Neural cell (in vitro differentiated cells): ENCODE results near the gene TCF12. TPM values are rescaled to one million over a fixed set of nuclear protein-coding genes. Genes with fewer than 3 reads are reported as not detected.

Experiments used
- H2AFZ ChIP-seq: fragments of 200-600, 300-800 bp; sonication (generic), shearing (Covaris generic); 2 replicates; pipeline ENCODE4 v1.6.0; 2014; ENCODE audit warnings: low read depth, mild to moderate bottlenecking, antibody characterized with exemption, low read length, moderate library complexity
- H3F3A ChIP-seq: fragments of 200-600 bp; shearing (Covaris generic); 2 replicates; pipeline ENCODE4 v1.6.1; 2016; ENCODE audit warnings: mild to moderate bottlenecking, moderate library complexity, mixed read lengths, antibody characterized with exemption, low read length; ENCODE audit not compliant: insufficient read depth, poor library complexity, severe bottlenecking
- H3K27ac ChIP-seq: fragments of 200-600, 300-800 bp; sonication (generic), shearing (Covaris generic); 2 replicates; pipeline ENCODE4 v1.5.1; 2014; ENCODE audit warnings: mild to moderate bottlenecking, low read length, moderate library complexity
- H3K27me3 ChIP-seq: fragments of 300-800, 200-600 bp; sonication (generic), shearing (Covaris generic); 2 replicates; pipeline ENCODE4 v1.6.0; 2014; ENCODE audit warnings: mild to moderate bottlenecking, low read depth, low read length, moderate library complexity; ENCODE audit not compliant: insufficient read depth
- H3K36me3 ChIP-seq: fragments of 300-800, 200-600 bp; sonication (generic), shearing (Covaris generic); 2 replicates; pipeline ENCODE4 v1.5.1; 2014; ENCODE audit warnings: mild to moderate bottlenecking, antibody characterized with exemption, low read length, moderate library complexity; ENCODE audit not compliant: insufficient read depth
- H3K4me2 ChIP-seq: fragments of 300-800, 200-600 bp; sonication (generic), shearing (Covaris generic); 2 replicates; pipeline ENCODE4 v1.6.0; 2014; ENCODE audit warnings: mild to moderate bottlenecking, low read length
- H3K4me3 ChIP-seq: fragments of 300-800, 200-600 bp; sonication (generic), shearing (Covaris generic); 2 replicates; pipeline ENCODE4 v1.5.1; 2014; ENCODE audit warnings: mild to moderate bottlenecking, low read length, moderate library complexity
- H3K79me2 ChIP-seq: fragments of 200-600 bp; shearing (Covaris generic); replicated peaks from 2 replicates; pipeline ENCODE4 v1.6.0; 2014; ENCODE audit warnings: mild to moderate bottlenecking, low read length, moderate library complexity; ENCODE audit not compliant: insufficient read depth
- H3K9ac ChIP-seq: fragments of 300-800, 200-600 bp; sonication (generic), shearing (Covaris generic); 2 replicates; pipeline ENCODE4 v1.6.1; 2016; ENCODE audit warnings: mild to moderate bottlenecking, low read length, mixed read lengths
- H3K9me2 ChIP-seq: fragments of 200-600 bp; shearing (Covaris generic); 2 replicates; pipeline ENCODE4 v1.6.1; 2016; ENCODE audit warnings: mild to moderate bottlenecking, low read length, mixed read lengths; ENCODE audit not compliant: insufficient read depth
- H3K9me3 ChIP-seq: fragments of 200-600, 300-800 bp; sonication (generic), shearing (Covaris generic); 2 replicates; pipeline ENCODE4 v1.6.1; 2016; ENCODE audit warnings: mild to moderate bottlenecking, mixed run types, low read length, moderate library complexity, mixed read lengths
- H4K20me1 ChIP-seq: fragments of 200-600 bp; shearing (Covaris generic); 2 replicates; pipeline ENCODE4 v1.6.1; 2016; ENCODE audit warnings: mild to moderate bottlenecking, mixed run types; ENCODE audit not compliant: insufficient read depth
- EP300 ChIP-seq: fragments of 450-650 bp; conservative IDR thresholded peaks from 2 replicates; pipeline ENCODE4 v1.6.1; 2014; ENCODE audit warnings: antibody characterized with exemption, mild to moderate bottlenecking, moderate library complexity; ENCODE audit not compliant: poor library complexity, severe bottlenecking
- EZH2 ChIP-seq: fragments of 200-600, 300-800 bp; shearing (Covaris generic), sonication (generic); IDR thresholded peaks from 2 replicates; pipeline ENCODE4 v1.6.1; 2014; ENCODE audit warnings: antibody characterized with exemption, low read length, borderline replicate concordance, mild to moderate bottlenecking; ENCODE audit not compliant: insufficient read depth, poor library complexity, severe bottlenecking
- MXI1 ChIP-seq: fragments of 450-650 bp; conservative IDR thresholded peaks from 2 replicates; pipeline ENCODE4 v1.6.1; 2014; ENCODE audit warnings: antibody characterized with exemption, mild to moderate bottlenecking; ENCODE audit not compliant: poor library complexity, severe bottlenecking
- POLR2AphosphoS5 ChIP-seq: IDR thresholded peaks from 2 replicates; pipeline ENCODE4 v1.6.1; 2012
- RAD21 ChIP-seq: fragments of 450-650 bp; conservative IDR thresholded peaks from 2 replicates; pipeline ENCODE4 v1.6.1; 2014; ENCODE audit warnings: antibody characterized with exemption, mild to moderate bottlenecking, moderate library complexity
- SMC3 ChIP-seq: fragments of 450-650 bp; conservative IDR thresholded peaks from 2 replicates; pipeline ENCODE4 v1.6.1; 2014; ENCODE audit warnings: antibody characterized with exemption, mild to moderate bottlenecking, moderate library complexity; ENCODE audit not compliant: poor library complexity
- TAF1 ChIP-seq: IDR thresholded peaks from 2 replicates; pipeline ENCODE4 v1.6.1; 2012; ENCODE audit warnings: low read depth
- polyA plus RNA-seq: library from polyadenylated mRNA; depleted of rRNA; stranded (reverse); fragments of >200 nt; gene quantifications from 2 replicates; pipeline ENCODE4 v1.2.3, GENCODE V29; 2014
- TF ChIP-seq, protein P1 (sequence below): IDR thresholded peaks from 2 replicates; pipeline ENCODE4 v1.6.1; 2012; ENCODE audit warnings: borderline replicate concordance
- TF ChIP-seq, protein P2 (sequence below): fragments of 450-650 bp; IDR thresholded peaks from 2 replicates; pipeline ENCODE4 v1.5.1; 2014; ENCODE audit warnings: antibody characterized with exemption, mild to moderate bottlenecking, moderate library complexity; ENCODE audit not compliant: poor library complexity, severe bottlenecking

Gene TCF12
- polyA plus RNA-seq, 1 donor from 2014 or later: 52.7 TPM

DNA sequence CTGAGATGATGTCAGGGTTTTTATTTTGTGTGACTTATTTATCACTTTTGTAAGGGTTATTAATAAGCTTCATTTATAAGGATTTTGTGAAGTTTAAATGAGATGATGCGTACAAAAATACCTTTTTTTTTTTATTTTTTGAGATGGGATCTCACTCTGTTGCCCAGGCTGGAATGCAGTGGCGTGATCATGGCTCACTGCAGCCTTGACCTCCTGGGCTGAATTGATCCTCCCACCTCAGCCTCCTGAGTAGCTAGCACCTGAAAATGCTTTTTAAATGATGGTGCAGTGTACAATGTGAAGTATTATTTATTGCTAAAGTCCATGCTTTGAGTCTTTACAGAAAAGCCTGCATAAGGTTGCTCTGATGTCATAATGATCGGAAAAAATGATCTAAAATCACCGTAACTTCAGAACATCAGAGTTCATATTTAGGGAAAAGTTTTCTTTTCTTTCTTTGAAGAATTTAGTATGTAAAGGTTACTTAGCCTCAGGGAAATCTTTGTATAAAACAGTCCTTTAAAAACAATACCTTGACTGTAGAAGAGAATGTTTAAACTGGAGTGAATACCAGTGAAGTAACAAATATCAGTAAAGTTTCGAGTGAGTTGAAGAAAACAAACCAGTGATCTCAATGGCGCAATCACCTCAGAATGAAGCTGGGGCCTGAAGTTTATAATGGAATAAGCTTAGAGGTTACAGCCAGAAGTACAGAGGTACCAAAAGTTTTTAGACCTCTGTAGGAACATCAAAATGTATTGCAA lies 29.7 kb downstream of the TCF12 start:
- Histone ChIP-seq H3K4me2 (no peak overlapping the region), H3K9ac (no peak overlapping the region), H4K20me1 (no peaks in the 10 kb centered on the region), H3K27ac (no peak overlapping the region), H3K9me3 (no peaks in the 10 kb centered on the region), H3F3A (no peaks in the 10 kb centered on the region), H3K27me3 (no peaks in the 10 kb centered on the region), H2AFZ (no peak overlapping the region), H3K9me2 (no peaks in the 10 kb centered on the region), H3K36me3 (no peaks in the 10 kb centered on the region), H3K79me2 (peaks cover 84% of the 10 kb centered on the region), H3K4me3 (no peak overlapping the region)
- TF ChIP-seq EP300 (no peak), POLR2AphosphoS5 (no peak), EZH2 (no peak), TAF1 (no peak), RAD21 (no peak), MXI1 (no peak), SMC3 (no peak)
- TF ChIP-seq, protein P1, sequence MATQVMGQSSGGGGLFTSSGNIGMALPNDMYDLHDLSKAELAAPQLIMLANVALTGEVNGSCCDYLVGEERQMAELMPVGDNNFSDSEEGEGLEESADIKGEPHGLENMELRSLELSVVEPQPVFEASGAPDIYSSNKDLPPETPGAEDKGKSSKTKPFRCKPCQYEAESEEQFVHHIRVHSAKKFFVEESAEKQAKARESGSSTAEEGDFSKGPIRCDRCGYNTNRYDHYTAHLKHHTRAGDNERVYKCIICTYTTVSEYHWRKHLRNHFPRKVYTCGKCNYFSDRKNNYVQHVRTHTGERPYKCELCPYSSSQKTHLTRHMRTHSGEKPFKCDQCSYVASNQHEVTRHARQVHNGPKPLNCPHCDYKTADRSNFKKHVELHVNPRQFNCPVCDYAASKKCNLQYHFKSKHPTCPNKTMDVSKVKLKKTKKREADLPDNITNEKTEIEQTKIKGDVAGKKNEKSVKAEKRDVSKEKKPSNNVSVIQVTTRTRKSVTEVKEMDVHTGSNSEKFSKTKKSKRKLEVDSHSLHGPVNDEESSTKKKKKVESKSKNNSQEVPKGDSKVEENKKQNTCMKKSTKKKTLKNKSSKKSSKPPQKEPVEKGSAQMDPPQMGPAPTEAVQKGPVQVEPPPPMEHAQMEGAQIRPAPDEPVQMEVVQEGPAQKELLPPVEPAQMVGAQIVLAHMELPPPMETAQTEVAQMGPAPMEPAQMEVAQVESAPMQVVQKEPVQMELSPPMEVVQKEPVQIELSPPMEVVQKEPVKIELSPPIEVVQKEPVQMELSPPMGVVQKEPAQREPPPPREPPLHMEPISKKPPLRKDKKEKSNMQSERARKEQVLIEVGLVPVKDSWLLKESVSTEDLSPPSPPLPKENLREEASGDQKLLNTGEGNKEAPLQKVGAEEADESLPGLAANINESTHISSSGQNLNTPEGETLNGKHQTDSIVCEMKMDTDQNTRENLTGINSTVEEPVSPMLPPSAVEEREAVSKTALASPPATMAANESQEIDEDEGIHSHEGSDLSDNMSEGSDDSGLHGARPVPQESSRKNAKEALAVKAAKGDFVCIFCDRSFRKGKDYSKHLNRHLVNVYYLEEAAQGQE: no peak
- TF ChIP-seq, protein P2, sequence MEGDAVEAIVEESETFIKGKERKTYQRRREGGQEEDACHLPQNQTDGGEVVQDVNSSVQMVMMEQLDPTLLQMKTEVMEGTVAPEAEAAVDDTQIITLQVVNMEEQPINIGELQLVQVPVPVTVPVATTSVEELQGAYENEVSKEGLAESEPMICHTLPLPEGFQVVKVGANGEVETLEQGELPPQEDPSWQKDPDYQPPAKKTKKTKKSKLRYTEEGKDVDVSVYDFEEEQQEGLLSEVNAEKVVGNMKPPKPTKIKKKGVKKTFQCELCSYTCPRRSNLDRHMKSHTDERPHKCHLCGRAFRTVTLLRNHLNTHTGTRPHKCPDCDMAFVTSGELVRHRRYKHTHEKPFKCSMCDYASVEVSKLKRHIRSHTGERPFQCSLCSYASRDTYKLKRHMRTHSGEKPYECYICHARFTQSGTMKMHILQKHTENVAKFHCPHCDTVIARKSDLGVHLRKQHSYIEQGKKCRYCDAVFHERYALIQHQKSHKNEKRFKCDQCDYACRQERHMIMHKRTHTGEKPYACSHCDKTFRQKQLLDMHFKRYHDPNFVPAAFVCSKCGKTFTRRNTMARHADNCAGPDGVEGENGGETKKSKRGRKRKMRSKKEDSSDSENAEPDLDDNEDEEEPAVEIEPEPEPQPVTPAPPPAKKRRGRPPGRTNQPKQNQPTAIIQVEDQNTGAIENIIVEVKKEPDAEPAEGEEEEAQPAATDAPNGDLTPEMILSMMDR: no peak

DNA sequence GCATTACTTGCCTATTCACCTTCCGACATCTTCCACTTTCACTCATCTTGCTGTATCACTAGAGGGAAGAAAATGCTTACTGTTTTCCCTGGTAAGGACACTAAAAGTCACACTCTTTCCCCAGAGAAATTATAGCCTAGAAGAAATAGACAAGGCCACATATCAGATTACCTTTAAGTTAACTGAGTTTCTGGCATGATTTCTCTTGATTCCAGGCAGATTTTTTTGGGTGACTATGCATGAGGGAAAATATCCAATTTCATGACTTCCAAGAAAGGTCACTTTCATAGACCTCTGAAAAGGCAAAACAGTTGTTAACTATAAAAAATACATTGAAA lies 30.3 kb downstream of the TCF12 start:
- Histone ChIP-seq H3K27me3 (no peaks in the 10 kb centered on the region), H3F3A (no peaks in the 10 kb centered on the region), H3K27ac (no peak overlapping the region), H3K9me2 (no peaks in the 10 kb centered on the region), H3K4me2 (no peak overlapping the region), H3K36me3 (no peaks in the 10 kb centered on the region), H3K4me3 (no peak overlapping the region), H3K9me3 (no peaks in the 10 kb centered on the region), H4K20me1 (no peaks in the 10 kb centered on the region), H3K79me2 (peaks cover 84% of the 10 kb centered on the region), H2AFZ (no peak overlapping the region), H3K9ac (no peak overlapping the region)
- no peak for TF ChIP-seq SMC3
- TF ChIP-seq EP300: no peak
- no peak for TF ChIP-seq POLR2AphosphoS5
- no peak for TF ChIP-seq TAF1
- TF ChIP-seq, protein P1: no peak
- no peak for TF ChIP-seq RAD21
- no peak for TF ChIP-seq EZH2
- TF ChIP-seq, protein P2: no peak
